SU-DHL-6 (cell line): Measurements from ENCODE around the gene TBC1D21.

Experiments
- H2AFZ ChIP-seq: fragments of 200-600 bp; sonication (generic); 2 replicates; pipeline ENCODE4 v1.6.1; 2014; ENCODE audit warnings: low read depth, mild to moderate bottlenecking, moderate library complexity, mixed read lengths, antibody characterized with exemption, low read length; ENCODE audit not compliant: severe bottlenecking
- H3F3A ChIP-seq: fragments of 200-600 bp; shearing (Covaris generic); 2 replicates; pipeline ENCODE4 v1.6.0; 2016; ENCODE audit warnings: antibody characterized with exemption, mild to moderate bottlenecking; ENCODE audit not compliant: insufficient read depth
- H3K27ac ChIP-seq: fragments of 200-600 bp; sonication (generic); 2 replicates; pipeline ENCODE4 v1.5.1; 2016; ENCODE audit warnings: low read depth, mild to moderate bottlenecking, low read length, moderate library complexity, mixed read lengths
- H3K27me3 ChIP-seq: fragments of 200-600 bp; sonication (generic), shearing (Covaris generic); 2 replicates; pipeline ENCODE4 v1.6.0; 2014; ENCODE audit warnings: mild to moderate bottlenecking, low read length
- H3K36me3 ChIP-seq: fragments of 200-600 bp; sonication (generic); 2 replicates; pipeline ENCODE4 v1.6.1; 2014; ENCODE audit warnings: mild to moderate bottlenecking, low read length, mixed read lengths
- H3K4me2 ChIP-seq: fragments of 300-600, 200-600 bp; shearing (Covaris generic), sonication (generic); 2 replicates; pipeline ENCODE4 v1.6.0; 2014; ENCODE audit warnings: low read length, low read depth, mild to moderate bottlenecking; ENCODE audit not compliant: poor library complexity, severe bottlenecking
- H3K4me3 ChIP-seq: fragments of 200-600 bp; sonication (generic); 2 replicates; pipeline ENCODE4 v1.5.1; 2014; ENCODE audit warnings: antibody characterized with exemption, low read length, mild to moderate bottlenecking, mixed read lengths; ENCODE audit not compliant: insufficient read depth, poor library complexity, severe bottlenecking
- H3K79me2 ChIP-seq: fragments of 200-600 bp; sonication (generic); 2 replicates; pipeline ENCODE4 v1.6.1; 2014; ENCODE audit warnings: mild to moderate bottlenecking, low read length, moderate library complexity; ENCODE audit not compliant: insufficient read depth
- H3K9ac ChIP-seq: fragments of 200-600 bp; sonication (generic); 2 replicates; pipeline ENCODE4 v1.7.0; 2014; ENCODE audit warnings: mild to moderate bottlenecking, low read length
- H3K9me2 ChIP-seq: fragments of 200-600 bp; sonication (generic); replicated peaks from 2 replicates; pipeline ENCODE4 v1.6.1; 2014; ENCODE audit warnings: low read length; ENCODE audit not compliant: insufficient read depth
- H3K9me3 ChIP-seq: fragments of 200-600 bp; sonication (generic); 2 replicates; pipeline ENCODE4 v1.6.1; 2014; ENCODE audit warnings: low read length, mixed read lengths; ENCODE audit not compliant: insufficient read depth
- H4K20me1 ChIP-seq: fragments of 200-600 bp; sonication (generic); 2 replicates; pipeline ENCODE4 v1.6.1; 2014; ENCODE audit warnings: low read depth, mild to moderate bottlenecking, antibody characterized with exemption, low read length, moderate library complexity, mixed read lengths
- CTCF ChIP-seq: fragments of 200-600 bp; sonication (generic); IDR thresholded peaks from one replicate; pipeline ENCODE4 v1.5.1; 2017; ENCODE audit warnings: antibody characterized with exemption, mild to moderate bottlenecking, low read length, moderate library complexity; ENCODE audit not compliant: insufficient read depth, poor library complexity, severe bottlenecking
- EZH2phosphoT487 ChIP-seq: fragments of 200-600 bp; sonication (generic), shearing (Covaris generic); conservative IDR thresholded peaks from 2 replicates; pipeline ENCODE4 v1.6.1; 2018; ENCODE audit warnings: mild to moderate bottlenecking, antibody characterized with exemption, low read length, moderate library complexity, mixed read lengths

The TBC1D21 gene

GRCh38 chr15:73873456-73873855 lies at the start of gene TBC1D21:
Gene TBC1D21 (plus strand): TSS chr15:73873564. CDS start chr15:73873710, 146 bp downstream.
- Histone ChIP-seq H3K9ac (no peak within 1 kb of the TSS), H3K4me2 (no peak within 1 kb of the TSS), H3K36me3 (no peaks in the 10 kb centered on the region), H4K20me1 (no peaks in the 10 kb centered on the region), H3F3A (no peaks in the 10 kb centered on the region), H3K27ac (no peak within 1 kb of the TSS), H2AFZ (no peak within 1 kb of the TSS), H3K4me3 (no peak within 1 kb of the TSS), H3K9me3 (no peaks in the 10 kb centered on the region), H3K27me3 (no peaks in the 10 kb centered on the region), H3K9me2 (no peaks in the 10 kb centered on the region), H3K79me2 (no peaks in the 10 kb centered on the region)
- TF ChIP-seq EZH2phosphoT487 (no peak), CTCF (no peak)

- H3K27ac ChIP-seq, result no peak overlapping the region
- no peaks in the 10 kb centered on the region for H3K9me2 ChIP-seq
- no peak for TF ChIP-seq EZH2phosphoT487
- TF ChIP-seq CTCF, result no peak
- no peaks in the 10 kb centered on the region for H3K27me3 ChIP-seq
- H3K4me2 ChIP-seq, result no peak overlapping the region
- no peaks in the 10 kb centered on the region for H4K20me1 ChIP-seq
- no peaks in the 10 kb centered on the region for H3K36me3 ChIP-seq
- no peaks in the 10 kb centered on the region for H3K79me2 ChIP-seq
- H3F3A ChIP-seq, result no peaks in the 10 kb centered on the region
- no peak overlapping the region for H3K4me3 ChIP-seq
- H2AFZ ChIP-seq, result no peak overlapping the region
- H3K9me3 ChIP-seq, result no peaks in the 10 kb centered on the region
- no peak overlapping the region for H3K9ac ChIP-seq
Observed at GRCh38 chr15:73826711-73827251, 46.6 kb upstream of the TBC1D21 start.

GRCh38 chr15:73829523-73829922 lies 43.8 kb upstream of the TBC1D21 start:
- Histone ChIP-seq H3F3A (no peaks in the 10 kb centered on the region), H3K27me3 (no peaks in the 10 kb centered on the region), H3K9me3 (no peaks in the 10 kb centered on the region), H4K20me1 (no peaks in the 10 kb centered on the region), H3K27ac (no peak overlapping the region), H2AFZ (no peak overlapping the region), H3K9me2 (no peaks in the 10 kb centered on the region), H3K4me2 (no peak overlapping the region), H3K79me2 (no peaks in the 10 kb centered on the region), H3K9ac (no peak overlapping the region), H3K36me3 (no peaks in the 10 kb centered on the region), H3K4me3 (no peak overlapping the region)
- TF ChIP-seq EZH2phosphoT487 (no peak), CTCF (no peak)

- H2AFZ ChIP-seq, result no peak overlapping the region
- no peaks in the 10 kb centered on the region for H4K20me1 ChIP-seq
- no peaks in the 10 kb centered on the region for H3F3A ChIP-seq
- H3K9me3 ChIP-seq, result no peaks in the 10 kb centered on the region
- H3K4me3 ChIP-seq, result no peak overlapping the region
- no peaks in the 10 kb centered on the region for H3K27me3 ChIP-seq
- no peak overlapping the region for H3K27ac ChIP-seq
- no peaks in the 10 kb centered on the region for H3K79me2 ChIP-seq
- H3K36me3 ChIP-seq, result no peaks in the 10 kb centered on the region
- TF ChIP-seq CTCF, result no peak
- no peak for TF ChIP-seq EZH2phosphoT487
- no peak overlapping the region for H3K4me2 ChIP-seq
- H3K9ac ChIP-seq, result no peak overlapping the region
- H3K9me2 ChIP-seq, result no peaks in the 10 kb centered on the region
Observed at GRCh38 chr15:73832657-73833056, 40.7 kb upstream of the TBC1D21 start.
